Liver (tissue), 9 donors: ENCODE data around the gene PSMB2. TPM values are rescaled to one million over a fixed set of nuclear protein-coding genes. Genes with fewer than 3 reads are reported as not detected.

Experiments
- DNase-seq: peaks from one replicate; pipeline ENCODE4 v3.0.0-alpha.2; 2017; ENCODE audit warnings: low spot score
- H3K27ac ChIP-seq, 2 donors: one replicate each; pipeline ENCODE4 v1.7.0; 2013; ENCODE audit warnings: inconsistent platforms in 2 of 2, low read length in 2 of 2, control low read depth in 1 of 2, low read depth in 1 of 2, mild to moderate bottlenecking in 1 of 2
- H3K27me3 ChIP-seq, 4 donors: one replicate each; pipeline versions ENCODE4 v1.6.1 to v1.7.0; 2013; ENCODE audit warnings: low read length in 3 of 4, inconsistent platforms in 1 of 4, mild to moderate bottlenecking in 1 of 4, moderate library complexity in 1 of 4; ENCODE audit not compliant: control insufficient read depth in 4 of 4, insufficient read depth in 4 of 4
- H3K36me3 ChIP-seq, 4 donors: one replicate each; pipeline versions ENCODE4 v1.6.1 to v1.7.0; 2013; ENCODE audit warnings: low read length in 3 of 4, mild to moderate bottlenecking in 3 of 4, low read depth in 1 of 4, moderate library complexity in 1 of 4; ENCODE audit not compliant: control insufficient read depth in 4 of 4, insufficient read depth in 3 of 4
- H3K4me1 ChIP-seq, 4 donors: one replicate each; pipeline versions ENCODE4 v1.6.1 to v1.7.0; 2013; ENCODE audit warnings: low read length in 3 of 4, mild to moderate bottlenecking in 3 of 4, moderate library complexity in 1 of 4; ENCODE audit not compliant: control insufficient read depth in 4 of 4, insufficient read depth in 4 of 4
- H3K4me3 ChIP-seq, 3 donors: one replicate each; pipeline versions ENCODE4 v1.6.1 to v1.7.0; 2013; ENCODE audit warnings: low read length in 3 of 3, control low read depth in 1 of 3, low read depth in 1 of 3, mild to moderate bottlenecking in 1 of 3
- H3K9ac ChIP-seq, 2 donors: one replicate each; pipeline ENCODE4 v1.7.0; 2013; ENCODE audit warnings: low read length in 2 of 2, mild to moderate bottlenecking in 2 of 2, moderate library complexity in 2 of 2, control low read depth in 1 of 2, low read depth in 1 of 2
- H3K9me3 ChIP-seq, 4 donors: one replicate each; pipeline versions ENCODE4 v1.6.1 to v1.7.0; 2013; ENCODE audit warnings: low read length in 3 of 4; ENCODE audit not compliant: control insufficient read depth in 4 of 4
- CTCF ChIP-seq: fragments of 150-350 bp; IDR thresholded peaks from 2 replicates; pipeline ENCODE4 v1.5.1; 2017; ENCODE audit warnings: improper control_type of control experiment, low read depth, low read length; ENCODE audit not compliant: missing input control
- EGR1 ChIP-seq, 2 donors: IDR thresholded peaks; 2 replicates each; pipeline ENCODE4 v1.6.1; 2016 to 2018; ENCODE audit warnings: antibody characterized with exemption in 2 of 2, low read depth in 2 of 2
- FOXA1 ChIP-seq: IDR thresholded peaks from 2 replicates; pipeline ENCODE4 v1.6.1; 2016; ENCODE audit warnings: antibody characterized with exemption
- FOXA2 ChIP-seq: IDR thresholded peaks from 2 replicates; pipeline ENCODE4 v1.6.1; 2016; ENCODE audit warnings: antibody characterized with exemption
- GABPA ChIP-seq, 2 donors: IDR thresholded peaks in 1 of 2; conservative IDR thresholded peaks in 1 of 2; 2 replicates each; pipeline ENCODE4 v1.6.1; 2016; ENCODE audit warnings: antibody characterized with exemption in 2 of 2, mild to moderate bottlenecking in 1 of 2, moderate library complexity in 1 of 2
- HNF4A ChIP-seq, 2 donors: conservative IDR thresholded peaks; 2 replicates each; pipeline ENCODE4 v1.6.1; 2016; ENCODE audit warnings: antibody characterized with exemption in 2 of 2, mild to moderate bottlenecking in 2 of 2
- HNF4G ChIP-seq: IDR thresholded peaks from 2 replicates; pipeline ENCODE4 v1.6.1; 2016; ENCODE audit warnings: antibody characterized with exemption
- JUND ChIP-seq, 2 donors: IDR thresholded peaks; 2 replicates each; pipeline ENCODE4 v1.6.1; 2016; ENCODE audit warnings: antibody characterized with exemption in 2 of 2
- MAX ChIP-seq: IDR thresholded peaks from 2 replicates; pipeline ENCODE4 v1.6.1; 2016; ENCODE audit warnings: antibody characterized with exemption
- NR2F2 ChIP-seq: IDR thresholded peaks from 2 replicates; pipeline ENCODE4 v1.6.1; 2016; ENCODE audit warnings: antibody characterized with exemption
- RAD21 ChIP-seq, 2 donors: IDR thresholded peaks; 2 replicates each; pipeline ENCODE4 v1.6.1; 2016; ENCODE audit warnings: antibody characterized with exemption in 2 of 2, mild to moderate bottlenecking in 2 of 2
- REST ChIP-seq: IDR thresholded peaks from 2 replicates; pipeline ENCODE4 v1.6.1; 2016; ENCODE audit warnings: antibody characterized with exemption, mild to moderate bottlenecking
- RXRA ChIP-seq, 2 donors: IDR thresholded peaks; 2 replicates each; pipeline ENCODE4 v1.6.1; 2017 to 2018; ENCODE audit warnings: antibody characterized with exemption in 2 of 2, mild to moderate bottlenecking in 1 of 2
- SP1 ChIP-seq: IDR thresholded peaks from 2 replicates; pipeline ENCODE4 v1.6.1; 2018; ENCODE audit warnings: antibody characterized with exemption, mild to moderate bottlenecking
- TAF1 ChIP-seq: conservative IDR thresholded peaks from 2 replicates; pipeline ENCODE4 v1.6.1; 2016; ENCODE audit warnings: antibody characterized with exemption, mild to moderate bottlenecking
- YY1 ChIP-seq: IDR thresholded peaks from 2 replicates; pipeline ENCODE4 v1.6.1; 2016; ENCODE audit warnings: antibody characterized with exemption, mild to moderate bottlenecking
- ZBTB33 ChIP-seq: IDR thresholded peaks from 2 replicates; pipeline ENCODE4 v1.6.1; 2016; ENCODE audit warnings: antibody characterized with exemption
- WGBS: extraction: QIAGEN DNeasy Blood & Tissue Kit; methylation state at CpG from one replicate; pipeline ENCODE4 v1.1.7; 2013; 5-methylcytosine and 5-hydroxymethylcytosine counted together
- polyA plus RNA-seq, 2 donors: library from polyadenylated mRNA; stranded (reverse) in 1 of 2; unstranded in 1 of 2; fragments of 200-250 nt in 1 of 2; fragments of >200 nt in 1 of 2; fragmentation: Nextera tagmentation in 1 of 2; extraction: Ambion mirVana in 1 of 2; gene quantifications; one replicate each; pipeline versions ENCODE4 v1.2.1 to v1.2.3, GENCODE V29; 2013 to 2015
- total RNA-seq, 2 donors: library from RNA; depleted of rRNA; stranded (reverse); fragments of >200 nt; gene quantifications; one replicate each; pipeline ENCODE4 v1.2.3, GENCODE V29; 2014
- TF ChIP-seq, protein P1 (sequence below): IDR thresholded peaks from 2 replicates; pipeline ENCODE4 v1.6.1; 2016; ENCODE audit warnings: antibody characterized with exemption
- donor health status: healthy.
- donor health status: healthy.
- donor health status: healthy.
- donor health status: healthy.
- donor health status: healthy.

The PSMB2 gene
- total and polyA plus RNA-seq, 4 donors: 19.1 to 76.6 (median 40.8) TPM

- no peak for DNase-seq
- 83% methylated on average over 9 of the region's 9 CpGs for WGBS
- Histone ChIP-seq H3K27ac (no peak overlapping the region), H3K9ac (no peak overlapping the region), H3K4me1 (no peaks in the 10 kb centered on the region), H3K36me3 (no peaks in the 10 kb centered on the region), H3K9me3 (peaks cover 0 to 2% (median 0%) of the 10 kb centered on the region in 4 donors), H3K4me3 (no peak overlapping the region), H3K27me3 (no peaks in the 10 kb centered on the region)
- no peak for TF ChIP-seq HNF4A (conservative IDR thresholded peaks at IDR 0.05)
- TF ChIP-seq YY1: no peak
- TF ChIP-seq MAX: no peak
- no peak for TF ChIP-seq REST
- TF ChIP-seq FOXA2: no peak
Observed at GRCh38 chr1:35663434-35663833, 22.1 kb upstream of the PSMB2 start.

- H3K9ac ChIP-seq: no peak overlapping the region
- H3K4me1 ChIP-seq: no peaks in the 10 kb centered on the region
- WGBS: 82% methylated on average over 2 of the region's 2 CpGs
- H3K9me3 ChIP-seq: peaks cover 0 to 2% (median 0%) of the 10 kb centered on the region in 4 donors
- H3K4me3 ChIP-seq: no peak overlapping the region
- no peak for DNase-seq
- TF ChIP-seq HNF4G: no peak
- no peak for TF ChIP-seq GABPA (IDR thresholded peaks at IDR 0.05 in 1 of 2, conservative IDR thresholded peaks at IDR 0.05 in 1 of 2)
- TF ChIP-seq TAF1: no peak
- no peak for TF ChIP-seq NR2F2
- no peak for TF ChIP-seq RXRA (IDR thresholded peaks at IDR 0.05)
- TF ChIP-seq EGR1 (IDR thresholded peaks at IDR 0.05; ENCODE audit: low read depth in 2 of 2): no peak
- no peak for TF ChIP-seq REST
- TF ChIP-seq FOXA2: no peak
- no peak for TF ChIP-seq RAD21 (IDR thresholded peaks at IDR 0.05)
- no peak for TF ChIP-seq YY1
- no peak for TF ChIP-seq HNF4A (conservative IDR thresholded peaks at IDR 0.05)
- no peak for TF ChIP-seq MAX
- TF ChIP-seq JUND (IDR thresholded peaks at IDR 0.05): no peak
- TF ChIP-seq CTCF: no peak
- TF ChIP-seq, protein P1, sequence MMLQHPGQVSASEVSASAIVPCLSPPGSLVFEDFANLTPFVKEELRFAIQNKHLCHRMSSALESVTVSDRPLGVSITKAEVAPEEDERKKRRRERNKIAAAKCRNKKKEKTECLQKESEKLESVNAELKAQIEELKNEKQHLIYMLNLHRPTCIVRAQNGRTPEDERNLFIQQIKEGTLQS: no peak
- no peak for TF ChIP-seq FOXA1
- TF ChIP-seq ZBTB33: no peak
- TF ChIP-seq SP1: no peak
- H3K27me3 ChIP-seq: no peaks in the 10 kb centered on the region
- H3K27ac ChIP-seq: no peak overlapping the region
- no peaks in the 10 kb centered on the region for H3K36me3 ChIP-seq
Observed at GRCh38 chr1:35661474-35661795, 20.1 kb upstream of the PSMB2 start.
